ENCODE measurements around the gene KLHL2. TPM values are rescaled to one million over a fixed set of nuclear protein-coding genes. Genes with fewer than 3 reads are reported as not detected.
"Not testable (repeated sequence)": the region's sequence is repeated elsewhere in the genome, so short reads cannot be mapped to it uniquely, and the experiment has no call there.

KLHL2 gene
- total RNA-seq, 4 donors from 2014 or later = 9.2 to 19.8 (median 12.0) TPM

DNA sequence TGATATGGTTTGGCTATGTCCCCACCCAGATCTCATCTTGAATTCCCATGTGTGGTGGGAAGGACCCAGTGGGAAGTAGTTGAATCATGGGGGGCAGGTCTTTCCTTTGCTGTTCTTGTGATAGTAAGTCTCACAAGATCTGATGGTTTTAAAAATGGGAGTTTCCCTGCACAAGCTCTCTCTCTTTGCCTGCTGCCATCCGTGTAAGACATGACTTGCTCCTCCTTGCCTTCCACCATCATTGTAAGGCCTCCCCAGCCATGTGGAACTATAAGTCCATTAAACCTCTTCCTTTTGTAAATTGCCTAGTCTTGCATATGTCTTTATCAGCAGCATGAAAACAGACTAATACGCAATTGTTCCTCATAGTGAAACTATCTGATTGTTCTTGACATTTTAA lies 66.1 kb downstream of the KLHL2 start:
- H3K27me3 ChIP-seq; H3K4me1 ChIP-seq; H3K4me3 ChIP-seq; intact Hi-C loops (cut with DNase I; ENCODE audit: low total_unique reads); H3K27ac ChIP-seq; in situ Hi-C loops (cut with MboI; ENCODE audit: low pct_ligation_motif_present in 1 of 4, low pct_unique_long_range_greater_than_20kb in 1 of 4, low sequenced_read_pairs in 3 of 4); DNase-seq; H3K36me3 ChIP-seq; H3K9me3 ChIP-seq: not testable (repeated sequence)
- 96% methylated on average over 2 of the region's 2 CpGs; no CpG with 5 or more reads in 1 of the 2 donors for WGBS, 2 donors (ENCODE audit: low coverage in 1 of 2)

DNA sequence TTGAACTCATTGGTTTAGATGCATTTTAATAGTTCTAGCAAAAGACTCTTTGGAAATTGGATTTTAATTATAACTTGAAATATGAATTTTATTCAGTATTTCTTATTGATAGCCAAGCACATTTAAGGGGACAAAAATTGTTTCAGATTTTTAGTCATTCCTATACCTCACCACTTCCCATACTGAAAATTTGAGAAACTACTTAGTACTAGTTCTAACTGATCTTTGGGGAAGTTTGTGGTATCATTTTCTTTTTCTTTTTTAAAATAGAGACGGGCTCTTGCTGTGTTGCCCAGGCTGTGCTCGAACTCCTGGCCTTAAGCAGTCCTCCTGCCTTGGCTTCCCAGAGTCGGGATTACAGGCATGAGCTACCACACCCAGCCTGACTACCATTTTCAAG lies 68.0 kb downstream of the KLHL2 start:
- H3K36me3 ChIP-seq; H3K4me3 ChIP-seq; H3K9me3 ChIP-seq; in situ Hi-C loops (cut with MboI; ENCODE audit: low pct_ligation_motif_present in 1 of 4, low pct_unique_long_range_greater_than_20kb in 1 of 4, low sequenced_read_pairs in 3 of 4); H3K4me1 ChIP-seq; H3K27me3 ChIP-seq; H3K27ac ChIP-seq; DNase-seq; intact Hi-C loops (cut with DNase I; ENCODE audit: low total_unique reads): not testable (repeated sequence)
- 91 to 100% methylated on average over 2 to 3 of the region's 3 CpGs for WGBS, 2 donors (ENCODE audit: low coverage in 1 of 2)

DNA sequence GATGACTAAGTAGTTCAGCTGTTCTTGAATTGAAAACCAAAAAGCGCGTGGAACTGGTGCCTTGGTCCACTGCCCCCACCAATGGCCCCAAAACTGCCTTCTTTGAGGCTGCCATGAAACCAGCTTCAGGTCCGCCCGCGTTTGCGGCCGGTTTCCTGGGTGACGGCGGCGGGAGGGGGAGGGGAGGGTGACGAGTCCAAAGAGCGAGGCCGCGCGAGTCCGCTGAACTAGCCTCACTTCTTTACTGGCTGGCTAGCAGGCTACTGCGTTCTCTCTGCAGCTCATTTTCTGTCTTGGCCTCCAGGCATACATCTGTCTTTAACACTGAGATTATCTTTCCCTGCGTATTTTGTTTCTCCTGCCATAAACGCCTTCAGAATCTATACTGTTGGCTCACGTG lies 72.2 kb downstream of the KLHL2 start:
- intact Hi-C loops (cut with DNase I; ENCODE audit: low total_unique reads); H3K9me3 ChIP-seq; H3K27me3 ChIP-seq; H3K4me3 ChIP-seq; in situ Hi-C loops (cut with MboI; ENCODE audit: low pct_ligation_motif_present in 1 of 4, low pct_unique_long_range_greater_than_20kb in 1 of 4, low sequenced_read_pairs in 3 of 4); H3K4me1 ChIP-seq; H3K27ac ChIP-seq; H3K36me3 ChIP-seq; DNase-seq: not testable (repeated sequence)
- WGBS, 2 donors (ENCODE audit: low coverage in 1 of 2) = 93 to 96% methylated on average over 3 to 20 of the region's 20 CpGs

DNA sequence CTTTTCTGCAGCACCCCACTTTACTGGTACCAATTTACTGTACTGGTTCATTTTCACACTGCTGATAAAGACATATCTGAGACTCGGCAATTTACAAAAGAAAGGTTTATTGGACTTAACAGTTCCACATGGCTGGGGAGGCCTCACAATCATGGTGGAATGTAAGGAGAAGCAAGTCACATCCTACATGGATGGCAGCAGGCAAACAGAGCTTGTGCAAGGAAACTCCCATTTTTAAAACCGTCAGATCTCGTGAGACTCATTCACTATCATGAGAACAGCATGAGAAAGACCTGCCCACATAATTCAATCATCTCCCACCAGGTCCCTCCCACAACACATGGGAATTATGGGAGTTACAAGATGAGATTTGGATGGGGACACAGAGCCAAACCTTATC lies 77.3 kb downstream of the KLHL2 start:
- DNase-seq; H3K27ac ChIP-seq; in situ Hi-C loops (cut with MboI; ENCODE audit: low pct_ligation_motif_present in 1 of 4, low pct_unique_long_range_greater_than_20kb in 1 of 4, low sequenced_read_pairs in 3 of 4); H3K27me3 ChIP-seq; H3K4me3 ChIP-seq; H3K36me3 ChIP-seq; intact Hi-C loops (cut with DNase I; ENCODE audit: low total_unique reads); H3K4me1 ChIP-seq; H3K9me3 ChIP-seq: not testable (repeated sequence)
- 93 to 100% methylated on average over 3 of the region's 3 CpGs for WGBS, 2 donors (ENCODE audit: low coverage in 1 of 2)

DNA sequence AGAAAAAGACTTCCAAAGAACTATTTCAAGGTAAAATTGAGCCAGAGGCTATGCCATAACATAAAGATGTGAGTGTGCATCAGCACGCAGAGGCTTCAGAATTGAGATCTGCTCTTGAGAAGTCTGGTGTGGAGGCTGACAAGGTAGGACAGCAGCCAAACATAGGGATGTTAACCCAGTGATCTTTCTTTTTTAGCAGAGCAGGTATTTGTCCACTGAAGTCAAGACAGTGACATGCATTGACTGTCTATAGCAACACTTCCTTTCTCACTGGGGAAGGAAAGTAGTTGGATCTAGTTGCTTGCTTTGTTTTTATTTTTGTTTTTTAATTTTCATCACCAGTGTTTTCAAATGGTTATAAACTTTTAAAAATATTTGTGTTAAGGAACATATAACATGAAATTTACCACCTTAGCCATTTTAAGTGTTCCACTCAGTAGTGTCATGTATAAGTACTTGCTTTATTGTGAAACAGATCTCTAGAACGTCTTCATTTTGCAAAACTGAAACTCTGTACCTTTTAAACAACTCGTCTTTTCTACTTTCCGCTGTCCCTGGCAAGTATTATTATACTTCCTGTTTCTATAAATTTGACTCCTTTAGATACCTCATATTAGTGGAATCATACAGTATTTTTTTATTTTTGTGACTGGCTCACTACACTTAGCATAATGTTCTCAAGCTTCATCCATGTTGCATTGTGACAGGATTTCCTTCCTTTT lies 79.4 kb downstream of the KLHL2 start:
- in situ Hi-C loops (cut with MboI; ENCODE audit: low pct_ligation_motif_present in 1 of 4, low pct_unique_long_range_greater_than_20kb in 1 of 4, low sequenced_read_pairs in 3 of 4); H3K27me3 ChIP-seq; H3K4me3 ChIP-seq; H3K4me1 ChIP-seq; DNase-seq; H3K27ac ChIP-seq; H3K36me3 ChIP-seq; intact Hi-C loops (cut with DNase I; ENCODE audit: low total_unique reads); H3K9me3 ChIP-seq: not testable (repeated sequence)
- 72 to 77% methylated on average over 4 of the region's 4 CpGs for WGBS, 2 donors (ENCODE audit: low coverage in 1 of 2)

DNA sequence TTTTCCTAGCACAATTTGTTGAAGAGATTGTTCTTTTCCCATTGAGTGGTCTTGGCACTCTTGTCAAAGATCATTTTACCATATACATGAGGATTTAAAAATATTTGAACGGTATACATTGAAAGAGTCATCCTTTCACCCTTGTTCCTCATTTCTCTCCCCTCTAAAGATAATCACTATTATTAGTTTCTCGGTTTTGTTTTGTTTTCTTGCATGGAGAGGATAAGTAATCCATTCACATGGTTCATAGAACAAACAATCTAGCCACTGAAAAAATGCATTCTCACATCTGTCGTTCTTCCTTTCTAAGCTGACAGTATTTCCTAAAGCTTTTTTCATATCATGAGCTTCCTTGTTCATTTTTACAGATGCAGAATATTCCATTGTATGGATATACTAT lies 80.9 kb downstream of the KLHL2 start:
- Histone ChIP-seq H3K27me3 (no peaks in the 10 kb centered on the region), H3K4me1 (peaks cover 0 to 3% (median 0%) of the 10 kb centered on the region in 4 donors), H3K9me3 (no peaks in the 10 kb centered on the region), H3K27ac (no peak overlapping the region), H3K36me3 (no peaks in the 10 kb centered on the region), H3K4me3 (no peak overlapping the region)
- no peak for DNase-seq
- in situ Hi-C loops (cut with MboI; ENCODE audit: low pct_ligation_motif_present in 1 of 4, low pct_unique_long_range_greater_than_20kb in 1 of 4, low sequenced_read_pairs in 3 of 4) (no loop called here), intact Hi-C loops (cut with DNase I; ENCODE audit: low total_unique reads) (no loop called here)
- WGBS, 2 donors (ENCODE audit: low coverage in 1 of 2) = 62 to 74% methylated on average over 3 of the region's 3 CpGs
- no peak for TF ChIP-seq POLR2A (IDR thresholded peaks at IDR 0.05)
- no peak for TF ChIP-seq EP300 (IDR thresholded peaks at IDR 0.05; ENCODE audit: low read depth)
- TF ChIP-seq, protein P1, sequence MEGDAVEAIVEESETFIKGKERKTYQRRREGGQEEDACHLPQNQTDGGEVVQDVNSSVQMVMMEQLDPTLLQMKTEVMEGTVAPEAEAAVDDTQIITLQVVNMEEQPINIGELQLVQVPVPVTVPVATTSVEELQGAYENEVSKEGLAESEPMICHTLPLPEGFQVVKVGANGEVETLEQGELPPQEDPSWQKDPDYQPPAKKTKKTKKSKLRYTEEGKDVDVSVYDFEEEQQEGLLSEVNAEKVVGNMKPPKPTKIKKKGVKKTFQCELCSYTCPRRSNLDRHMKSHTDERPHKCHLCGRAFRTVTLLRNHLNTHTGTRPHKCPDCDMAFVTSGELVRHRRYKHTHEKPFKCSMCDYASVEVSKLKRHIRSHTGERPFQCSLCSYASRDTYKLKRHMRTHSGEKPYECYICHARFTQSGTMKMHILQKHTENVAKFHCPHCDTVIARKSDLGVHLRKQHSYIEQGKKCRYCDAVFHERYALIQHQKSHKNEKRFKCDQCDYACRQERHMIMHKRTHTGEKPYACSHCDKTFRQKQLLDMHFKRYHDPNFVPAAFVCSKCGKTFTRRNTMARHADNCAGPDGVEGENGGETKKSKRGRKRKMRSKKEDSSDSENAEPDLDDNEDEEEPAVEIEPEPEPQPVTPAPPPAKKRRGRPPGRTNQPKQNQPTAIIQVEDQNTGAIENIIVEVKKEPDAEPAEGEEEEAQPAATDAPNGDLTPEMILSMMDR (IDR thresholded peaks at IDR 0.05) = no peak
- TF ChIP-seq POLR2AphosphoS5 (IDR thresholded peaks at IDR 0.05) = no peak
